A549 (cell line): ENCODE measurements around the gene CACNA1I. TPM values are rescaled to one million over a fixed set of nuclear protein-coding genes. Genes with fewer than 3 reads are reported as not detected.

Experiments
- ATAC-seq, 2 experiments: fragments of 200-7000 bp in 1 of 2; fragments of >200 bp in 1 of 2; cut with Nextera tagmentation in 1 of 2; cut with Tn5 transposase in 1 of 2; 3 replicates each; pipeline versions ENCODE4 v1.8.0 to v1.9.1; 2018 to 2020; ENCODE audit warnings: mild to moderate bottlenecking in 1 of 2, moderate library complexity in 1 of 2
- CTCF ChIA-PET: fragments of 300-600 bp; sonication (Branson Sonifier 250); formaldehyde crosslinking; extraction: SDS; loops from one replicate; lab custom pipeline; 2021; ENCODE audit warnings: antibody characterized with exemption, inconsistent platforms; lab: Yijun Ruan, JAX
- POLR2A ChIA-PET: fragments of 350-600 bp; formaldehyde crosslinking; extraction: SDS; loops from one replicate; lab custom pipeline; 2021; ENCODE audit warnings: antibody characterized with exemption, inconsistent platforms; lab: Yijun Ruan, JAX
- DNase-seq, 2 experiments: peaks; one replicate each; pipeline versions ENCODE4 v3.0.0 to v3.0.0-alpha.2; 2011 to 2016; ENCODE audit warnings: low read depth in 1 of 2, low spot score in 1 of 2
- FAIRE-seq: peaks from 2 replicates; lab custom pipeline; 2011; peaks lifted over from hg19 to GRCh38; lab: Jason Lieb, UNC
- H3K27ac ChIP-seq, 2 experiments: fragments of >200 bp; sonication (Bioruptor Twin); formaldehyde crosslinking; 3 replicates each; pipeline ENCODE4 v1.5.1; 2016 to 2017
- H3K4me1 ChIP-seq: fragments of >200 bp; sonication (Bioruptor Twin); formaldehyde crosslinking; 3 replicates; pipeline ENCODE4 v1.6.1; 2016
- H3K4me2 ChIP-seq: fragments of >200 bp; sonication (Bioruptor Twin); formaldehyde crosslinking; 3 replicates; pipeline ENCODE4 v1.6.1; 2016
- H3K4me3 ChIP-seq: fragments of >200 bp; sonication (Bioruptor Twin); formaldehyde crosslinking; 3 replicates; pipeline ENCODE4 v1.5.1; 2016
- H3K9me3 ChIP-seq: fragments of >200 bp; sonication (Bioruptor Twin); formaldehyde crosslinking; 3 replicates; pipeline ENCODE4 v1.6.1; 2016
- CBX2 ChIP-seq: fragments of 200-600 bp; sonication (generic); IDR thresholded peaks from 2 replicates; pipeline ENCODE4 v1.6.1; 2016; ENCODE audit warnings: low read depth, mild to moderate bottlenecking, borderline replicate concordance
- CHD2 ChIP-seq: fragments of 150-350 bp; IDR thresholded peaks from 2 replicates; pipeline ENCODE4 v1.6.1; 2014; ENCODE audit warnings: low read length; ENCODE audit not compliant: partially characterized antibody
- CHD4 ChIP-seq: fragments of 200-600 bp; sonication (generic); IDR thresholded peaks from 2 replicates; pipeline ENCODE4 v1.6.1; 2016; ENCODE audit warnings: antibody characterized with exemption, mild to moderate bottlenecking, borderline replicate concordance
- EP300 ChIP-seq, 2 experiments: fragments of >200 bp; sonication (Bioruptor Twin); formaldehyde crosslinking; IDR thresholded peaks; 2 replicates in 1 of 2; 3 replicates in 1 of 2; pipeline ENCODE4 v1.6.1; 2016 to 2017
- ESRRA ChIP-seq: fragments of 150-350 bp; IDR thresholded peaks from 2 replicates; pipeline ENCODE4 v1.6.1; 2014; ENCODE audit warnings: mild to moderate bottlenecking, low read length, borderline replicate concordance
- GATA3 ChIP-seq: IDR thresholded peaks from 2 replicates; pipeline ENCODE4 v1.6.1; 2012; ENCODE audit warnings: borderline replicate concordance
- HDAC2 ChIP-seq: fragments of 200-600 bp; sonication (generic); IDR thresholded peaks from 2 replicates; pipeline ENCODE4 v1.6.1; 2016
- JUN ChIP-seq, 2 experiments: fragments of >200 bp; sonication (Bioruptor Twin); formaldehyde crosslinking; IDR thresholded peaks; 2 replicates in 1 of 2; 3 replicates in 1 of 2; pipeline ENCODE4 v1.6.1; 2016 to 2017
- KDM1A ChIP-seq: fragments of 200-600 bp; sonication (generic); IDR thresholded peaks from 2 replicates; pipeline ENCODE4 v1.6.1; 2016; ENCODE audit warnings: low read depth, mild to moderate bottlenecking
- MAZ ChIP-seq: fragments of 150-350 bp; IDR thresholded peaks from 2 replicates; pipeline ENCODE4 v1.6.1; 2014; ENCODE audit warnings: antibody characterized with exemption, low read depth, low read length, borderline replicate concordance
- MYC ChIP-seq: IDR thresholded peaks from 2 replicates; pipeline ENCODE4 v1.6.1; 2012; ENCODE audit warnings: mild to moderate bottlenecking, inconsistent platforms, low read length, improper control_type of control experiment, borderline replicate concordance
- NFE2L2 ChIP-seq: fragments of 150-350 bp; conservative IDR thresholded peaks from 2 replicates; pipeline ENCODE4 v1.6.1; 2014; ENCODE audit warnings: low read length
- NR3C1 ChIP-seq: fragments of >200 bp; sonication (Bioruptor Twin); formaldehyde crosslinking; IDR thresholded peaks from 3 replicates; pipeline ENCODE4 v1.6.1; 2017
- POLR2A ChIP-seq: IDR thresholded peaks from 2 replicates; pipeline ENCODE4 v1.6.1; 2012; ENCODE audit warnings: mild to moderate bottlenecking, low read length
- POLR2AphosphoS2 ChIP-seq: conservative IDR thresholded peaks from 2 replicates; pipeline ENCODE4 v1.6.1; 2012; ENCODE audit warnings: low read length, improper control_type of control experiment, inconsistent platforms
- RAD21 ChIP-seq, 2 experiments: fragments of >200 bp in 1 of 2; sonication (Bioruptor Twin) in 1 of 2; formaldehyde crosslinking in 1 of 2; IDR thresholded peaks in 1 of 2; conservative IDR thresholded peaks in 1 of 2; 2 replicates in 1 of 2; 3 replicates in 1 of 2; pipeline ENCODE4 v1.6.1; 2012 to 2018; ENCODE audit warnings: inconsistent platforms in 1 of 2
- RFX5 ChIP-seq: fragments of 450-650 bp; IDR thresholded peaks from 2 replicates; pipeline ENCODE4 v1.7.1; 2014; ENCODE audit warnings: antibody characterized with exemption, mild to moderate bottlenecking, moderate library complexity
- SMC3 ChIP-seq: fragments of >200 bp; sonication (Bioruptor Twin); formaldehyde crosslinking; IDR thresholded peaks from 3 replicates; pipeline ENCODE4 v1.6.1; 2018; ENCODE audit warnings: inconsistent platforms
- SREBF2 ChIP-seq: fragments of 450-650 bp; IDR thresholded peaks from 2 replicates; pipeline ENCODE4 v1.6.1; 2014; ENCODE audit warnings: mild to moderate bottlenecking, moderate library complexity
- TFCP2L1 ChIP-seq: fragments of 250-450 bp; sonication (Bioruptor Pico); IDR thresholded peaks from 2 replicates; pipeline ENCODE4 v1.5.0; 2021; ENCODE audit warnings: mild to moderate bottlenecking
- TP53 ChIP-seq: fragments of 250-450 bp; sonication (Bioruptor Pico); IDR thresholded peaks from 2 replicates; pipeline ENCODE4 v1.5.0; 2021; ENCODE audit warnings: mild to moderate bottlenecking, moderate library complexity
- WGBS: methylation state at CpG from one replicate; pipeline ENCODE4 v1.1.6; 2017; ENCODE audit errors: missing lambda C conversion rate; 5-methylcytosine and 5-hydroxymethylcytosine counted together
- polyA plus RNA-seq, 4 experiments: library from polyadenylated mRNA; depleted of rRNA in 3 of 4; stranded (reverse); fragments of >200 nt; fragmentation: RNase III in 1 of 4; extraction: RNeasy Plus Mini Kit Qiagen cat#74134 plus additional on column Dnase treatment in 1 of 4; gene quantifications; 2 replicates in 3 of 4; 3 replicates in 1 of 4; pipeline ENCODE4 v1.2.3, GENCODE V29; 2011 to 2017
- TF ChIP-seq, protein P1 (sequence below): fragments of 250-450 bp; sonication (Bioruptor Pico); IDR thresholded peaks from 2 replicates; pipeline ENCODE4 v1.5.0; 2021; ENCODE audit warnings: mild to moderate bottlenecking, moderate library complexity, borderline replicate concordance
- TF ChIP-seq, protein P2 (sequence below): IDR thresholded peaks from 2 replicates; pipeline ENCODE4 v1.6.1; 2012
- TF ChIP-seq, protein P3 (sequence below): fragments of 250-450 bp; sonication (Bioruptor Pico); IDR thresholded peaks from 2 replicates; pipeline ENCODE4 v1.5.0; 2020; ENCODE audit warnings: low read depth, mild to moderate bottlenecking, moderate library complexity
- TF ChIP-seq, protein P4 (sequence below): fragments of >200 bp; sonication (Bioruptor Twin); formaldehyde crosslinking; IDR thresholded peaks from 3 replicates; pipeline ENCODE4 v1.5.1; 2016
- TF ChIP-seq, protein P5 (sequence below): fragments of 450-650 bp; IDR thresholded peaks from 2 replicates; pipeline ENCODE4 v1.6.1; 2014; ENCODE audit warnings: antibody characterized with exemption

The CACNA1I gene
- polyA plus RNA-seq, 2 of the 4 experiments (the other 2 are of a cell fraction) = 0.03 to 0.13 TPM

DNA sequence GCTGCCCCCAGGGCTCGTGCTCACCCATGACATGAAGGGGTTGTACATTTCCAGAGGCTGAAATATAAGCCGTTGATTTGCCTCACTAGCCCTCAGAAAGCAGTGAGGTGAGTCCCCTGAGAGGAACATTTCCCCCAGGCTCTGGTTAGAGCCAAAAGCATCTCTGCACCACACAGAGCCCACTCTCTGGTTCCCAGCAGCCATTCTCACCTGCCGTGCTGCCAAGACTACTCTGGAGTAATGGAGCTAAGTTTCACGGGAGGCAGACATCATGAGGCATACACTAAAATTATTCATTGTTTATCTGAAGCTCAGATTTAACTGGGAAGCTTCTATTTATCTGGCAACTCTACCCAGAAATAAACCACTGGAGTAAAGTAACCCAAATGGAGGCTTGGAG is 40.8 kb downstream of the CACNA1I start:
- Histone ChIP-seq H3K27ac (no peak overlapping the region), H3K4me1 (peaks cover 9% of the 10 kb centered on the region; the same call in 2 of the 3 replicates), H3K4me3 (no peak overlapping the region), H3K4me2 (no peak overlapping the region), H3K9me3 (no peaks in the 10 kb centered on the region)
- DNase-seq (no peak), FAIRE-seq (no peak), ATAC-seq (no peak)
- WGBS = 55% methylated on average over 2 of the region's 4 CpGs
- TF ChIP-seq NFE2L2 = no peak
- no peak for TF ChIP-seq RFX5
- no peak for TF ChIP-seq NR3C1
- TF ChIP-seq CHD4 = no peak
- TF ChIP-seq, protein P1, sequence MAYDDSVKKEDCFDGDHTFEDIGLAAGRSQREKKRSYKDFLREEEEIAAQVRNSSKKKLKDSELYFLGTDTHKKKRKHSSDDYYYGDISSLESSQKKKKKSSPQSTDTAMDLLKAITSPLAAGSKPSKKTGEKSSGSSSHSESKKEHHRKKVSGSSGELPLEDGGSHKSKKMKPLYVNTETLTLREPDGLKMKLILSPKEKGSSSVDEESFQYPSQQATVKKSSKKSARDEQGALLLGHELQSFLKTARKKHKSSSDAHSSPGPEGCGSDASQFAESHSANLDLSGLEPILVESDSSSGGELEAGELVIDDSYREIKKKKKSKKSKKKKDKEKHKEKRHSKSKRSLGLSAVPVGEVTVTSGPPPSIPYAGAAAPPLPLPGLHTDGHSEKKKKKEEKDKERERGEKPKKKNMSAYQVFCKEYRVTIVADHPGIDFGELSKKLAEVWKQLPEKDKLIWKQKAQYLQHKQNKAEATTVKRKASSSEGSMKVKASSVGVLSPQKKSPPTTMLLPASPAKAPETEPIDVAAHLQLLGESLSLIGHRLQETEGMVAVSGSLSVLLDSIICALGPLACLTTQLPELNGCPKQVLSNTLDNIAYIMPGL (CRISPR knock-in tag) = no peak
- TF ChIP-seq TFCP2L1 (CRISPR knock-in tag) = no peak
- TF ChIP-seq SREBF2 = no peak
- no peak for TF ChIP-seq TP53
- TF ChIP-seq SMC3 = no peak
- TF ChIP-seq HDAC2 = no peak
- TF ChIP-seq CBX2 = no peak
- no peak for TF ChIP-seq EP300 (IDR thresholded peaks at IDR 0.05)
- TF ChIP-seq, protein P2, sequence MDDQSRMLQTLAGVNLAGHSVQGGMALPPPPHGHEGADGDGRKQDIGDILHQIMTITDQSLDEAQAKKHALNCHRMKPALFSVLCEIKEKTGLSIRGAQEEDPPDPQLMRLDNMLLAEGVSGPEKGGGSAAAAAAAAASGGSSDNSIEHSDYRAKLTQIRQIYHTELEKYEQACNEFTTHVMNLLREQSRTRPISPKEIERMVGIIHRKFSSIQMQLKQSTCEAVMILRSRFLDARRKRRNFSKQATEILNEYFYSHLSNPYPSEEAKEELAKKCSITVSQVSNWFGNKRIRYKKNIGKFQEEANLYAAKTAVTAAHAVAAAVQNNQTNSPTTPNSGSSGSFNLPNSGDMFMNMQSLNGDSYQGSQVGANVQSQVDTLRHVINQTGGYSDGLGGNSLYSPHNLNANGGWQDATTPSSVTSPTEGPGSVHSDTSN = no peak
- ChIA-PET POLR2A (no interaction called here), CTCF (no interaction called here)

DNA sequence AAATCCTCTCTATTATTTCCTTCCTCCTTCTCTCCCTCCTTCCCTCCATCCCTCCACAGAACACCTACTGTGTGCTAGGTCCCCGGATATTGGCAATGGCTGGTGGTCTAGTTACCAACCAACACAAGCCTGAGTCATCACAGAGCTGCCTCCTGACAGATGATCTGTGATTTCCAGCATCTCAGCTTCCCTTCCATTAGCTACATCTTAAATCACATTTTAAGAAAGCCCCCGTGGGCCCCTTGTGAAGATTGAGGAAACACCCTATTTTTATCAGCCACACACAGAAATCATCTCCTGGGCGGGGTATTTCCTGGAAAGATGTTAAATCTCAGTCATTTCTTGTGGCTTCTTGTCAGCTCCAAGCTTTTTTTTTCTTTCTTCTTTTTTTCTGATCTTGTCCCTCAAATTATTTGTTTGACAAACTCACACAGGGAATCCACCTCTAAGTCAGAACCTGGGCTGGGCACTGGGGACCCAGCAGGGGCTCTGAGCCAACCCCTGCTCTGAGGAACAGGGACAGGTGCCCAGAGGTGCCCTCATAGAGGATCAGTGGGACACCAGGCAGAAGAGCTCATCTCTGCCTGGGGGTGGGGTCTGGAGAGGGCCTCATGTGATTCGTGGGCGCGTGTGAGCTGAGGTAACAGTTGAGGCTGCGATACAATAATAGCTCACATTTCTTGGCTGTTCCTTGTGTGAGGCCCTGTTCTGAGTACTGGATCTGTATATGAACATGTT is 42.4 kb downstream of the CACNA1I start:
- no peak for DNase-seq
- Histone ChIP-seq H3K27ac (no peak overlapping the region), H3K4me3 (no peak overlapping the region), H3K4me2 (no peak overlapping the region), H3K9me3 (no peaks in the 10 kb centered on the region), H3K4me1 (no peaks in the 10 kb centered on the region)
- TF ChIP-seq POLR2AphosphoS2 (no peak), RAD21 (conservative IDR thresholded peaks at IDR 0.05 in 1 of 2, IDR thresholded peaks at IDR 0.05 in 1 of 2) (no peak), CHD2 (no peak), RFX5 (no peak), ESRRA (no peak), GATA3 (no peak), MAZ (no peak), CHD4 (no peak), JUN (IDR thresholded peaks at IDR 0.05) (no peak), CBX2 (no peak), NFE2L2 (no peak), MYC (no peak), KDM1A (no peak), SMC3 (no peak), POLR2A (no peak)
- TF ChIP-seq, protein P3, sequence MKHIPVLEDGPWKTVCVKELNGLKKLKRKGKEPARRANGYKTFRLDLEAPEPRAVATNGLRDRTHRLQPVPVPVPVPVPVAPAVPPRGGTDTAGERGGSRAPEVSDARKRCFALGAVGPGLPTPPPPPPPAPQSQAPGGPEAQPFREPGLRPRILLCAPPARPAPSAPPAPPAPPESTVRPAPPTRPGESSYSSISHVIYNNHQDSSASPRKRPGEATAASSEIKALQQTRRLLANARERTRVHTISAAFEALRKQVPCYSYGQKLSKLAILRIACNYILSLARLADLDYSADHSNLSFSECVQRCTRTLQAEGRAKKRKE (CRISPR knock-in tag) = no peak
- TF ChIP-seq, protein P4, sequence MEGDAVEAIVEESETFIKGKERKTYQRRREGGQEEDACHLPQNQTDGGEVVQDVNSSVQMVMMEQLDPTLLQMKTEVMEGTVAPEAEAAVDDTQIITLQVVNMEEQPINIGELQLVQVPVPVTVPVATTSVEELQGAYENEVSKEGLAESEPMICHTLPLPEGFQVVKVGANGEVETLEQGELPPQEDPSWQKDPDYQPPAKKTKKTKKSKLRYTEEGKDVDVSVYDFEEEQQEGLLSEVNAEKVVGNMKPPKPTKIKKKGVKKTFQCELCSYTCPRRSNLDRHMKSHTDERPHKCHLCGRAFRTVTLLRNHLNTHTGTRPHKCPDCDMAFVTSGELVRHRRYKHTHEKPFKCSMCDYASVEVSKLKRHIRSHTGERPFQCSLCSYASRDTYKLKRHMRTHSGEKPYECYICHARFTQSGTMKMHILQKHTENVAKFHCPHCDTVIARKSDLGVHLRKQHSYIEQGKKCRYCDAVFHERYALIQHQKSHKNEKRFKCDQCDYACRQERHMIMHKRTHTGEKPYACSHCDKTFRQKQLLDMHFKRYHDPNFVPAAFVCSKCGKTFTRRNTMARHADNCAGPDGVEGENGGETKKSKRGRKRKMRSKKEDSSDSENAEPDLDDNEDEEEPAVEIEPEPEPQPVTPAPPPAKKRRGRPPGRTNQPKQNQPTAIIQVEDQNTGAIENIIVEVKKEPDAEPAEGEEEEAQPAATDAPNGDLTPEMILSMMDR = no peak
- TF ChIP-seq, protein P5, sequence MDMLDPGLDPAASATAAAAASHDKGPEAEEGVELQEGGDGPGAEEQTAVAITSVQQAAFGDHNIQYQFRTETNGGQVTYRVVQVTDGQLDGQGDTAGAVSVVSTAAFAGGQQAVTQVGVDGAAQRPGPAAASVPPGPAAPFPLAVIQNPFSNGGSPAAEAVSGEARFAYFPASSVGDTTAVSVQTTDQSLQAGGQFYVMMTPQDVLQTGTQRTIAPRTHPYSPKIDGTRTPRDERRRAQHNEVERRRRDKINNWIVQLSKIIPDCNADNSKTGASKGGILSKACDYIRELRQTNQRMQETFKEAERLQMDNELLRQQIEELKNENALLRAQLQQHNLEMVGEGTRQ = no peak
- no peak for FAIRE-seq
- 51% methylated on average over 6 of the region's 7 CpGs for WGBS
- no peak for ATAC-seq
- ChIA-PET POLR2A (interaction anchor here (0.5 kb wide), 1 partner anchor 93 kb away, joined by 3 read pairs; no protein-coding TSS in a partner anchor), CTCF (interaction anchor here (1.0 to 1.4 kb wide), 4 partner anchors 11 to 411 kb away, joined by 3 to 5 read pairs (median 4); no protein-coding TSS in a partner anchor)
